Right renal pelvis (tissue), 4 donors: ENCODE results near the gene SLU7. TPM values are rescaled to one million over a fixed set of nuclear protein-coding genes. Genes with fewer than 3 reads are reported as not detected.

Experiments
- DNase-seq, 4 donors: peaks; one replicate each; pipeline ENCODE4 v3.0.0-alpha.2; 2013; ENCODE audit warnings: low read depth in 4 of 4, low spot score in 3 of 4, missing footprints in 1 of 4
- polyA plus RNA-seq, 4 donors: library from polyadenylated mRNA; unstranded; fragments of 120-200 nt; gene quantifications; one replicate each; pipeline ENCODE4 v1.2.1, GENCODE V29; 2013; ENCODE audit not compliant: insufficient read length in 4 of 4

The SLU7 gene
- polyA plus RNA-seq, 4 donors: 56.2 to 72.2 (median 62.0) TPM

GRCh38 chr5:160370713-160371034, 48.2 kb downstream of the SLU7 start:
- DNase-seq: no peak

DNA sequence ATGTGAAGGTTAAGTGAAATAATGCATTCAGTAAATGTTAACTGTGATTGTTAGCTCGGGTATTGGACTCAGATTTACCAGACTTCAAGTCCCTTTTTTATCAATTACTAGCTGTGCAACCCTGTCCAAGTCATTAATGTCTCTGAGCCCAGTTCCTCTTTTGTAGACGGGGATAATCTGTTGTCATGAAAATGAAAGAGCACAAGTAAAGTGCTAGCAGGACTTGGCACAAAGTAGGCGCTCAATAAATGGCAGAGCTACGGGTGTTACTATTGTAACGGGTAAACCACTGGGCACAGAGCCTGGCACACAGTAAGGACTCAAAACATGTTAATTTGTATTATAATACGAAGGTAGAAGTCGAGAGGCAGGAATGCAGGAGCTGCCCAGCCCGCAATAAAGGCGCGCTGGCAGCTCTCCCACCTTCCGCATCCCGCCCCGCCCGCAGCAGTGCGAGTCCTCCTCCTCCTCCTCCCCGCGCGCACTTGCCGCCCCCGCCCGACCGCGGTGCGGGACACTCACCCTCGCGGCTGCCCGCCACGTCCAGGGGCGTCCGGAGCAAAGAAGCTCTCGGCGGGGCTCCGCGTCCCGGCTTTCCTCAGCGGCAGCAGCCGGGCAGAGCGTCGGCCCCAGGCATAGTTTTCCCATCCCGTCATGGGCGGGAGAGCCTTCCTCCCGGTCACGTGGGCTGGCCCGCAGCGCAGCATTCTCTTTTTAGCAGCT, 48.7 kb downstream of the SLU7 start, which contains the start of gene C1QTNF2:
Gene C1QTNF2, minus strand, starts transcription at position 637 of the 723 bp plus-strand sequence. CDS start 15,615 bp downstream, outside the sequence.
- DNase-seq: peak in 3 of 4 donors; percentile 36 to 47 (median 43)

DNA sequence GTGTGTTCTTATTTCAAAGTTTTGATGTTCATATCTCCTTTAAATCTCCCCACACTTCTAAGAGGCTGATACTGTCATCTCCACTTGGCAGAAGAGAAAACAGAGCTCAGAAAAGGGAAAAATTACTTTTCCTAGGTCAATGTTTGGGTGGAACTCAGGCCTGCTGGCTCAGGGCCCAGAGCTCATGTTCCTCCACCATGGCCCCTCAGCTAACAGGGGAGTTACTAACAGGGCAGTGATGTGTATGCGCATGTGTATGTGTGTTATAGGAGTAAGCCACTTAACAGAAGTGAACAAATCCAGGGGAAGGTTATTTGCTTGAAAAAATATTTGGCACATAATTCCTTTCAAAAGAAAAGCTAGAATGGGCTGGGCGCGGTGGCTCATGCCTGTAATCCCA, 51.0 kb downstream of the SLU7 start:
- DNase-seq: no peak

GRCh38 chr5:160367261-160367660, 51.6 kb downstream of the SLU7 start:
- DNase-seq: no peak

DNA sequence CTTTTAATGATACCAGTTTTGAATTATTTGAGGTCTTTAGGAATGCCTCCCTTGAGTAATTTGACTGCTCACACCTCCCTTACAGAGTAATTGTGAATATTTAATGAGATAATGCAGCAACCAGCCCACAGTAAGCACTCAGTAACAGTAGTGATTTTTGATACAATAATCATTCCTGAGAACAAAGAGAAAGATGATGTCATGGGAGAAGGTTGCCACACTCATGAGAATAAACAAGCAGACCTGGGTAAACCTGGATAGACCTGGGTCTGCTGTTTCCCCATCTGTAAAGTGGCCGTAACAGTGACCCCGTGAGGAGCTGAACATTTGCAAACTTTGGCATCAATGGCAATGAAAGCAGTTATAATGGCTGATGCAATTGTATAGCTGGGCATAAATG, 52.7 kb downstream of the SLU7 start:
- no peak for DNase-seq

DNA sequence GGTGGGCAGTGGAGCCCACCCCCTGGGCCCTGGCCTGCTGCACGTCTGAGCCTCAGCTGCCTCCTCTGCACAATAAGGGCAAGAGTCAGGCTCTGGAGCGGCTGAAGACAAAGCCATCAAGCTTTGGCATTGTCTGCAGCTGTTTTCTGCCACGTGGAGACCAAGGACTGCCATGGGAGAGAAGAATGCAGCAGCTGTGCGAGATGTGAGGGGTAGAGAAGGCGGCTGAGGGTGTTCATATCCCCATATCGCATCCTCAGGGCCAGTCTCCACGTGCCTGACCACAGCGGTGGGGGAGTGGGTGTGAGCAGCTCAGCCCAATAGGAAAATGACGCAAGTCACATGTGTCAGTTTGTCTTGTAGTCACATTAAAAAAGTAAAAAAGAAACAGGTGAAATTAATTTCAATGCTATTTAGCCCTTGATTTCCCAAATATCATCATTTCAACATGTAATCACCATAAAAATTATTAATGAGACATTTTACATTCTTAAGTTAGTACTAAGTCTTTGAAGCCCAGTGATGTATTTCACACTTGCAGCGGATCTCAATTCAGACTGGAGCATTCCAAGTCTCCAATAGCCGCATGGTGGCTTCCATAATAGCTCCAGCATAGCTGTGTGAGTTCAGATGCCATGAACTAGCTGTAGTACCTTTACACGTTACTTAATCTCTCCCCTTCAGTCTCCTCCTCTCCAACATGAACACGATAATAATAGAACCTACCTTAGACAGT, 55.1 kb downstream of the SLU7 start:
- DNase-seq: no peak

DNA sequence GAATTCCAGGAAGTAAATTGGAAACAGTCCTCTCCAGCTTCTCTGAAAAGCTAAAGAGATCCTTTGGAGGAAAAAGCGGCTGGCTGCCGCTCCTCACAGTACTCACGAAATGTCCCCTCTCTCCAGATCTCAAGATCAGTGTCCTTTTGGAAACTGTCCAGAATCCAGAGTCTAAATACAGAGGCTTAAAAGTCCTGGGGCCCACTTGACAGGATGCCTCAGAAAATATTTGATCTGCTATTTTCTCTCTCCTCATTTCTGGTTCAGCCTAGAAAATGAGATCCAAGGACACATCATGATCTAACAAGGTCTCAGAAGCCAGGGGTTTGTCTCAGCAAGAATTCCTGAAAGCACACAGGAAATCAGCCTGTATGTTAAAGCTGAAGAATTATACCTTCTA, 55.7 kb downstream of the SLU7 start:
- DNase-seq: no peak

DNA sequence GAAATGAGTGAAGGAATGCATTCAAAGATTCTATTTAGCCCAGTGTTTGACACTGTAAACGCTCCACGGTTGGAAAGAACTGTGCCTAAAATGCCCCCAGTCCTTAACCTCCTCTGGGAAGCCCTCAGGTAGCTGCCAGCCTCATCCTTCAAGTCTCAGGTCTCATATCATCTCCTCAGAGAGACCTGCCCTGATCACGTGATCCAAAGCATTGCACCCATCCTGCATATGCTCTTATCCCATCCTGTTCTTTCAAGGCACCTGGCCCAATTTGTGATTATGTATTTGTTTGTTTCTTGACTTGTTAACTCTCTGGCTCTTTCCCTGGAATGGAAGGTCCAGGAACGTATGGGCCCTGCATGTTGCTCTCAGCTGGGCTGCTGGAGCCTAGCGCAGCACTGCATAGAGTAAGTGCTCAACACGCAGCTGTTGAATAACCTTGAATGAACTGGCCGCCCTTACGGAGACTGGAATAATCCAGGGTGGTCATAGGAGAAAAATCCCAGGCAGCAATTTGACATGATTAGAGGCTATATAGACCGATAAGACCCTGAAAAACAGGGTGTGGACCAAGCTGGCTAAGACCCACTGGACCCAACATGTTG, 57.2 kb downstream of the SLU7 start:
- no peak for DNase-seq

- no peak for DNase-seq
These were observed 58.6 kb downstream of the SLU7 start for GRCh38 chr5:160360310-160360709.

DNA sequence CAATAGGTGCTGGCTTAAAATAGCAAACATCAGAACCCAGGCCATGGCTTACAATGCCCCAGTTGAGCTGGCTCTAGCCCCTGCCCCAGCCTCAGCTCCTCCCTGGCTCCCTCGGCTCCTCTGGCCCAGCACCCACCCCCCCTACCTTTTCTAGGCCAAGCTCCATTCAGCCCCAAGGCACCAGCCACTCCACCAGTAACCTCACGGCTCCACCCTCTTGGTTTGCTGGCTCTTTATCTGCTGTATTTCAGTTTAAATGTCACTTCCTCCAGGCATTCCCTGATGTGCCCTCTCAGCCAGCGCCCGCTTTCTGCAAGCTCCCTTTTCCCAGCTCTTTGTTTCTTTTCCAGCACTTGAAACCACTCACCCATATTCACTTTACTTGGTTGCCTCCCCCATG, 59.1 kb downstream of the SLU7 start:
- no peak for DNase-seq

- no peak for DNase-seq
These were observed 59.6 kb downstream of the SLU7 start for GRCh38 chr5:160359242-160359641.

GRCh38 chr5:160357861-160358411, 60.9 kb downstream of the SLU7 start:
- DNase-seq: no peak

DNA sequence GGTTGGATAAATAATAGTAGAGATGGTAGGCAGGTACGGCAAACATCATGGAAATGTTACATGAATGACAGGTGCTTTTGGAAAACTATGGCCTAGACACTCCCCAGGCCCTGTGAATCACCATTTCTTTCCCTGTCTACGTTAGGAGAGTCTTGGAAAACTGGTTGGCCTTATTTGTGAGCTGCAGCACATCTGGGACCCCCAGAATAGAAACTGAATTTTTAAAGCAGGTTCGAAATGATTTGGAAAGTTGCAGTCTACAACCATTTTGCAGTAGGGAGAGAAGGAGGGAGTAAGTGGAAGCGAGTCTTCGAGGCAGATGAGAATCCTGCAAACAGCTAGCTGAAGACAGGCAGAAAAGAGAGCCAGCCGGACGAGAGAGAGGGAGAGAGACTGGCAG, 61.5 kb downstream of the SLU7 start:
- no peak for DNase-seq

GRCh38 chr5:160356550-160357347, 62.1 kb downstream of the SLU7 start:
- DNase-seq: no peak

GRCh38 chr5:160354666-160355065, 64.2 kb downstream of the SLU7 start:
- DNase-seq: no peak

GRCh38 chr5:160353379-160353778, 65.5 kb downstream of the SLU7 start:
- no peak for DNase-seq

GRCh38 chr5:160352308-160352707, 66.6 kb downstream of the SLU7 start:
- no peak for DNase-seq
